Stimulated activated CD4-positive, alpha-beta T cell treated with anti-CD3 and anti-CD28 coated beads, TNF-alpha, amount 100 ng/mL, for 4 hours (primary cell): Measurements from ENCODE around the gene ERG.

Experiments
- DNase-seq, 3 experiments: peaks; one replicate each; pipeline ENCODE4 v3.0.0-alpha.2; 2020; ENCODE audit warnings: low read depth in 3 of 3

Gene ERG

DNA sequence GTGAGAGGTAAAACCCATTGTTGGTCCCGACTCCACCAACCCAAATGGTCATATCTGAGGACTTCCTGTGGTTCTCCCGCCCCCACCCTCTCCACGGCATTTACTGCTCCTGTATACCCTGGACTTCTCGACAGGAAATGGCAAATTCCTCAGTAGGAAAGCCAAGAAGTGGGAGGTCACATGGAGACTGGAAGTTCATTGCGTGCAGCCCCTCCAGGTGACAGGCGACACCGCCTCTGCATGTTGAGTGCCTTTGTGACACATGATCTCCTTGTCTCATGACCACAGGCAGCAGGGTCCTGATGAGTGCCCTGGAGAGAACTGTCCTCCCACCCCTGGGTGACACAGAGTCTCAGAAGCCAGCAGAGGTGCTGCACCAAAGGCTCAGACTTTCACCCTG lies 24.2 kb downstream of the ERG start:
- DNase-seq = no peak

DNA sequence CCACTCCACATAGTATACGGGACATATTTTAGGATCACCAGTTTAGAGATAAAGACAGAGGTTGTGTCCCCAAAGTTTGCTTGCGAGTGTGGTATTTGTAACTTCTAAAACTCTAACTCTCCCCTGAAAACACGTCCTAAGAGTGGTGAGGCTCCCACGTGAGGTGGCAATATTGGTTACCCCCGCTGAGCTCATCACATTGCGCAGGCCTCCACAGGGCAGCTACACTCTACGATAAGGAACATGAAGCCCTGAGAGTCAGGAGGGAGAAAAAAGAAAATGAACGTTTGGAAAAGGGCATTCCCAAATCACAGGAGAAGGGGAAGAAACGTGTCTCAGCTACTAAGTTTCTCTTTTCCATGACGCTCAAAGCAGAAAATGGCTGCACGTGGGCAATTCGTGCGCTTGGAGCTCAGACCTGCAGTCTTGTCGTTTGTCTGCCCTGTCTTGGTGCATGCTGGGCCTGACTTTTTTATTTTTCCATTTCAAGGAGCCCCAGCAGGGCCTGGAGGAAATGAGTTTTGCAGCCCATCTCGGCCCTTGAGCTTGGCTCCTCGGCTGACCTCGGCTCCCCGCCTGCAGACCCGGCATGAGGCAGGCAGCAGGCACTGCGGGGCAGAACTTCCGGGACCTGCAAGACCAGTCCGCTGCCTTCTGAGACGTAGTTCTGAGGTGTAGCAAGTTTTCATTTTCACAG lies 25.7 kb downstream of the ERG start:
- DNase-seq = no peak

DNA sequence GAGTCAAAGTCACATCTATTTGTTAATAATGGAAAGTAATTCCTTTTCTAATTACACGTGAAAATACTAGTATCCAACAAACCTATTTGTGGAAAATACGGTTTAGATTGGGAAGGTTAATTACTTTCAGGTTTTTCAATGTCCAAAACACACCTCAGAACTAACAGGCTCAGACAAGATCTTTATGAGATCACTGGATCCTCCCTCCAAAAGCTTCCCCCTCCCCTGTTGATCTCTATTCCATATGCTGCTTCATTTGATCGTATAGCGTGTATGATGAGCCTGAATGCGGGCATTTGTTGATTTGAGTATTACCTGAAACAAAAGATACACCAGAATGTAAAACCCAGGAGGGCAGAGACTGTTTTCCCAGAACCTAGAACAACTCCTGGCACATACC lies 26.5 kb downstream of the ERG start:
- no peak for DNase-seq

DNA sequence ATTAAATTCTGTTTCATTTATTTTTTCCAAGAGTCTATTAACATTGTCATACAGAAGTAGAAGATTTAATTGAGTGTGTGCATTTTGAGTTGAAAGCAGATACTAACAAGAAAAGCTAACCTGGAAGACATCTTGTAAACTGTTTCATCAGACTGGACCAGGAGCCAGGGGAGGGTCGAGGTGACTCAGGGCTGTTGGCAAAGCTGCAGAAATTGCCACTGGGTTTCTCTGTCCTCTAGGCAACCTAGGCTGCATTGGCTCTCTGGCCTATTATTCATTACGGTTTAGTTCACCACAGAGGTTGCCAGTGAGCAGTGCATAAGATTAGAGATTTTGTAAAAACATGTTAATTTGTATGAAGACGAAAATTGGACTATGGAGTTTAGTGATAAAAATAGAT lies 27.5 kb downstream of the ERG start:
- no peak for DNase-seq

DNA sequence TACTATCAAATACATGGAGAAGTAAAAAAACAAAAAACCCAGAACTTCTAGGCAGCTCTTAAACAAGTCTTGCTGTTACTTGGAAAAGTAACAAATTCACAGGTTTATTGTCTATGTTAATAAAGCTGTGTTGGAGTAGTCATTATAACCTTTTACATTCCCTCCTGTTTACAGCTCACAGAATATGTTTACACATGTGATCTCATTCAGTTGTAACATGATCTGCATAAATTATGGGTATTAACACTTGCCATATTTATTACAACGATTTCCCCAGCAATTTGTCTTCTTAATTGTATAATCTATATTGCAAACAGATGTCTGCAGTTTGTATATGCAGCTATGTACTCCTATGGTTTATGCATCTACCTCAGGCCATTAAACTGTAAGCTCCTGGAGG lies 28.6 kb downstream of the ERG start:
- no peak for DNase-seq

DNA sequence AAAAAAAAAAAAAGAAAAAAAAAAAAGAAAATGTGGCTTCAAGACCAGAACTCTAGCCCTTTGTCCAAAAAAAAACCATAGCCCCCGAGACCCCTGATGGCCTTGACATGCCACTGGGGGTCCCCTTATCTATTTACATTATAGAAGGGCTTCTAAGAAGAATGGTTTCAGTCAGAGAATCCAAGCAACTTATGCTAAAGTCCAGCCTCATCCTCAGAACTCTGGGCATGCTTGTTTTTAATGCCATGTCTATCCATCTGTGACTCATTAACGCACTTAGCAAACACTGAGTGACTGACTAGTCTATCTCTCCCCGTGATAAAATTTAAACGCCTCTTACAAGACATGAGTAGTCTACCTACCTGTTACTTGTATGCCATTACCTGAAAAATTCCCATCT lies 29.3 kb downstream of the ERG start:
- no peak for DNase-seq

DNA sequence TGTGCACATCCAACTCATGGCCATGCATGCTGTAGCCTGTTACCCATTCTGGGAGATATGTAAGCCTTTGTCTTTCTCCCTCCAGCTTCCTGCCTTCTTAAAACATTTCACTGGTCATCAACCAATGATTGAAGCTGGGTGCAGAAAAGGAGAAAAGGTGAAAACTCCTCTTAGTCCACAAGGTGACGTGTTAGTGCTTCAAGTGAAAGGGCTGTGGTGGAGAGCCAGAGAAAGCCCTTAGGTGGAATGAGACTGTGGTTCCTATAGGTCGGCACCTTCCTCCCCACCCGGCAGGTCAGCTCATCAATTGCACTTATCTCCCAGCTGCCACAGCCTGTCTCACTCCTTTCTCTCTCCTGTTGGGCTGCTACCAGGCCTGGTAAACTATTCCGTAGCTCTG lies 30.4 kb downstream of the ERG start:
- DNase-seq = no peak

DNA sequence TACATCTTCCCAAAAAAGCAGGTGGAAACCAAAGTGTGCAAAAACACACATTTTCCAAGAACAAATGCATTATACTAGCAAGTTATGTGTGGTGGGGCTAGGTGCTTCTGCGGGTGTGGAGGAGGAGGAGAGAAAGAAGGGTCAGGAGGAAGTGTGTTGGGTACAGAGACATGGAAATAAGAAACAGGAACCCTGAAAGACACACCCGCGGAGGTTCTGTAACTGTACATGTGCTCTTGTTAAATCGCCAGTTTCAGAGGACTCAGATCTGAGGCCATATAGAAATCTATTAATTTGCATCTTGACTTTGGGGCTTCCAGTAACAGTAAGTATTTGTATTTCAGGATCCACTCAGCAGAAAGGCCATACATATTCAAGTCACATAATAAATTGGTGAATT lies 30.9 kb downstream of the ERG start:
- DNase-seq = no peak

DNA sequence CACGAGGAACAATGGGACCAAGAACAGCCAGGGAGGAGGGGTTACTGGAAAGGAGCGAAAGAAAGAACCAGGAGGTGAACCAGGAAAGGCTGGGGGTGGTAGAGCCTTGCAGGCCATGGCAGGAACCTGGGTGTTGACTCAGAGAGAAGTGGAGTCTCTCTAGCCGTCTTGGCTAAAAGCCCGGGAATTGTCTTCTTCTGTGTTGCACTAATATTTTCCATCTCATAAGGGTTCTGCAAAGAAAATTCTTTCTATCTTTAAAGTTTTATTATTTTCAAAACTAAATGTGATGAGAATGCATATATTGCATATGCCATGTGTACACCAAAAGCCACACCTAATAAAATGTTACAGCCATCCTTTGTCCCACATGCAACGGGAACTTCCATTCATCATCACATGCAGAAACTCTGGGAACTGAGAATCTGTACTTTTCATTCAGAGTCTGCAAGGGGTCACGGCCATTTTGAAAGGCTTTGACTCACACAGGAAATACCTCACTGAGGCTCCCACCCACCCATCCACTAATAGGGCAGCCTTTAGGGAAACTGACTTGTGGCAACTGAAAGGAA lies 38.0 kb downstream of the ERG start:
- DNase-seq = no peak

DNA sequence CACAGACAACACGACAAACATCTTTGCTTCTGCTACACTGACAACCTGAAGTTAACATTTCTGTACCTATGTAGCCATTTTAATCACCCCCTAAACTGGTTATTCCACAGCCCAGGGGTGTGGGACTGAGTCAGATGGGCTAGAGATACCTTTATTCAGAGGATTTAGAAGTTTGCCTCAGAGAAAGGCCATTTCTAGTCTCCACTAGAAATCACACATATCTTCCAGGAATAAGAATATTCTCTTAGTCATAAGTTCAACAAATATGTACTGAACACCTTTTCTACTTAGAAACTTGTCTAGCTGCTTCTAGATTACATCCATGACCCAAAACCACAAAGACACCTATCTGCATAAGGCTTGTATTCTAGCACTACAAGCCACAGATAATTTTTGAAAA lies 38.8 kb downstream of the ERG start:
- DNase-seq = no peak

DNA sequence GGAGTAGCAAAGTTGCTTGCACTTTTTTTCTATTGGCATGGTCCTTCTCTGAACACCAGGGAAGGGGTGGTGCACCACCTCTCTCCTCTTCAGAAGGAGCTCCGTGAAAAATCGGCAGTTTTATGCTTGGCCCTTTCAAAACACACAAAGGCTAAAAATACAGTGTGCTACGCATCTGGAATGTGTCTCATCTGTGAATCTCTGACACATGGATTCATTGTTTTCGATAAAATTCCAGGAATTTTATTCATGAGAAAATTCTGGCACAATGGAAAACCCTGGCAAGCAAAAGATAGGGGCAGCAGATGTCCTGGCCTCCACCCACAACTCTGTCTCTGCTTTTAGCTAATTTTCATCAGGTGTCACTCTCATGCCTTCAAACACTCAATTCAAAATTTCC lies 42.9 kb downstream of the ERG start:
- no peak for DNase-seq

DNA sequence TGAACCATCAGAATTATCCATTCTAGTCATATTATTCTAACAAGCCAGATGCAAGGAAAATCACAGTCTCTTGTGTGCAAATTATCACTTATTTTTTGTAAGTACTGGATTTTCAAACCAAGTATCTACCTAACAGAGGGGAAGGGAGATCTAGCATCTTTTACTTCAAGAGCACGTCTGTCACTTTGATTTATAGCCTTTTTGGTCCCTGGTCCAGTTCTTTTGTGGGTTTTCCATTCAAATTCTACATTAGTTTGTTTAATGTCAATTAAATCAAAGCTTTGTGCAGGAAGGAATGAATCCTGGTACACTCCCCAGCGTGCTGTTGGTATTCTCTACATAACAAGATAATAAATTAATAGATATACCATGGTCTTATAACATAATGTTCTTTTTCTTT lies 43.6 kb downstream of the ERG start:
- DNase-seq = no peak

DNA sequence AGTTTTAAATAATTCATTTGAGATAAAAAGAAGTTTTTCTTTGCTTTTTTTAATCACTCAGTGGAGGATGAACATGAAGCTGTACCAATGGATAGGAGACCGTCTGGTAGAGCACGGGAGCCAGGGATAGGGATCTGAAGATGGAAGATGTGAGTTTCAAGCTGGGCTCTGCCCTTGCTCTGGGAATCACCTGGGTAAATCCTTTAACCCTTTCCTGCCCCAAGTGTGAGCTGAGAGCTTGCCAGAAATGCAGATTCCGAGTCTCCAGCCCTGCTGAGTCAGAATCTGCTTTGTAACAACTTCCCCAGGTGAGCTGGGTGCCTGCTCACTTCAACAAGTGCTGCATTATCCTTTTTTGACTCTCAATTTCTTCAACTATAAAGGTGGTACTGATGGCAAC lies 44.1 kb downstream of the ERG start:
- no peak for DNase-seq

DNA sequence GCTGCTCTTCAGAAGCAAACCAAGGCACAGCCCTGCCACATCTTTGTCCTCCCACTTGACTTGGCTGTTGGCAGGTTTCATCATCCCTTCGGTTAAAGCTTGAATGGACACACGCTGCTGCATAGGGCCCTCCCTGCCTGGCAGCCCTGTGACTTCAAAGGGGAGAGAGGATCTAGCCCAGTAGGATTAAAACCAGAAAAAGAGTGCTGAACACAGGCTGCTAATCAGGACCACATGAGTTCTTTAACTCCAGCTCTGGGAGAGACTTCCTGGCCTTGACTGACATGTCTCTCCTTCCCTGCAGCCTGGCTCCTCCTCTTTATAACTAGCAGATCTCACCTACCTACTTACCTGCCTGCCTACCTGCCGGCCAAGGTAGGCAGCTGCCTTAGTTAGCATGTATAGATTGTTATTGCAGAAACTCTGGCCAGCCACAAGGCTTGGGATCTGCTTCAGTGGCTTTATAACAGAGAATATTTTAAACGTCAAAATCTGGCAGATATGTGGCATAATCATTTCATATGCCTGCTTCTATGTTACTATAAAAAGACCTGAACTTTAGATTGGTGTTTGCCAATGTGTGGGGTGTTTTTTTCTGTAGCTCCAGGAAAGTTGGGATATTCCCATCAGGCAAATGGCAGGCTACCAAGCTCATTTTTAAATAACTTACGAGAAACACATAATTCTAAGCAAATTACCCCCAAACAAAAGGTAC lies 49.4 kb downstream of the ERG start:
- no peak for DNase-seq

DNA sequence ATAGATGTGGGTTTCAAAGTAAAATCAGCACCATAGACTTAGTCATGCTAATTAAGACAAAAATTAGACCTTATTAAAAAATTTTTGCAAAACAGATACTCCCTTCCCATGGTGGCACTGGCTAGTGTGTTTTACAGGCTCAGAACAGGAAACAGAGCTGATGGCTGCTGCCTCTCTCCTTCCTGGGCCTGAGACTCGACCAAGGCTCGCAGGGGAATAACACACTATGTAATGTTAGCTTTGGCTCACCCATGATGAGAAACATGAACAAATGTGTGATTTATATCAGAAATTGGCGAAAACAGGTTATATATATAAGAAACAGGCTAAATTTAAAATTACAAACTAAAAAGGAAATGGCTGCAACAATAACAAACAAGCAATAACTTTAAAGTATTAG lies 50.7 kb downstream of the ERG start:
- DNase-seq = no peak

DNA sequence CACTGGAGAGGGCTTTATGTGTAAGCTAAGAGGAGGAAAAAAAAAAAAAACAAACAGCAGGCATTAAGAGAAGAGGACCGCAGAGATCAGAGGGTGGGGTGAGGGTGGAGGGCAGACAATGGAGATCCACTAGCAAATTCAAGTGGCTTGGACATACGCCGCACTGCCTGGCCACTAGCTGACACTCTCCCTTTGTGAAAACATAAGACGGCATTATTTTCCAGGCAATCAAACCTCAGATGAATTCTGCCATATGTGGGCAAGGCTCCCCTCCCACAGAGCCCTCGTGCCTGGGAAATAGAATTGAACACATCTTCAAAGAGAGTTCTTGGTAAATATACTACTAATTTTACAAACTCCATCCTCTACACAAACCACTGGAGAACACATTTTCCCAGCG lies 53.6 kb downstream of the ERG start:
- DNase-seq = no peak

DNA sequence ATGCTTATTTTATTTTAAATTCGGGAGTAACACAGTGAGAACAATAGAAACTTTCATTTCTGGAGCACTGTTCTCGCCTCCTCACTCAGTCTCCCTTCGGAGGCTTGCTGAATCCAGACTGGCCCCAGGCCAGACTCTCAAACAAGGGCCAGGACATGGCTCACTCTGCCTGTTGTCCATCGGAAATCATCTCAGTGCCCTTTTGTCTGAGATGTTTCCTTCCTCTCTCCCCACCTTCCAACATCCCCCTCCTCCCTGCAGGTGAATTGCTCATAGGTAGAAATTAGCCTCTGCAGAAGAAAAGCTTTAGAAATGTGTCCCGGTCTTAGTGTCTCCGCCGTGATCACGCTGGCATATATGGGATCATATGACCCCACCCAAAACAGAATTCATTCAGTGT lies 55.2 kb downstream of the ERG start:
- no peak for DNase-seq

DNA sequence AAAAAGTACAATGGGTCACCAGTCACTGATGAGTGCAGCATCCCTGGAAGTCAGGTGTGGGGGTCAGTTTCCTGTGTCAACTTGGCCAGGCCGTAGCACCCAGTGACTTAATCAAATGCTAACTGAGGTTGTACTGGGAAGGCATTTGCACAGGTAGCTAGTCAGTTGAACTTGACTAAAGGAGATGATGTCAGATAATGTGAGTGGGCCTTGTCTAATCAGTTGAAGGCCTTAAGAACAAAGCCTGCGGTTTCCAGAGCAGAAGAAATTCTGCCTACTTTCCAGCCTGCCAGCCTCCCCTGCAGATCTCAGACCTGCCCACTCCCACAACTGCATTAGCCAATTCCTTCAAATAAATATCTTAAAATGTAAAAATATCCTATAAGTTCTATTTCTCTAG lies 57.1 kb downstream of the ERG start:
- DNase-seq = no peak

DNA sequence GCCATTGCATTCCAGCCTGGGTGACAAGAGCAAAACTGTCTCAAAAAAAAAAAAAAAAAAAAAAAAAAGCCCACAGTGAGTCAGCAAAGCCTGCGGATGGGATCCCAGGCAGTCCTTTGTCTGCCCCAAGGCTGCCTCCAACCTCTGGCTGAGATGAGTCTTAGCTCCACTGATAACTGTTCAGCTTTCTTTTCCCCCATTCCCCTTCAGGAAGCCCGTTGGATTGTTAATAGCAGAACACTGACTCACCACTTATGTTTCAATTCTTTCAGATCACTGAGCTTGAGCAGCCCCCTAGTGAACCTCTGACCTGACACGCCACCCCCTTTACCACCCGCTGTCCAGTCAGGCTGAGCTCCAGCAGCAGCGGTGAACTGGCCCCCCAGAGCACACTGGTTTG lies 57.5 kb downstream of the ERG start:
- no peak for DNase-seq

DNA sequence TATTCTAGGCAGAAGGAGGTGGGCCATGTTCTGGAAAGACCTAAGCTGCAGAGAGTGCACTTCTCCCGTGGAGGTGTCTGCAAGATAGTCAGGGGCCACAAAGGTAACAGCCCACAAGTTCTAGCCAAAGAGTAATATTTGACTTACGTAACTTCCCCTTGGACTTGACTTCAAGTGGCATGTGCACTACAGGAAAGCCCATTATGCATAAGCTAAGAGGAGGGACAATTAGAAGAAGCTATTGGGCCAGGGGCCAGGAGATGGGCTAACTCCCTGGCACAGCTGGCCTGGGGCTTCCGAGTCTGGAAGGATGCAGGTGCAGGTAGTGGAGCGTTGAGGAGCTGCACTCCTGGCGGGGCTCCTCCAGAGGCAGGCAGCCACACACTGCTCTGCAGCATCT lies 58.3 kb downstream of the ERG start:
- DNase-seq = no peak

DNA sequence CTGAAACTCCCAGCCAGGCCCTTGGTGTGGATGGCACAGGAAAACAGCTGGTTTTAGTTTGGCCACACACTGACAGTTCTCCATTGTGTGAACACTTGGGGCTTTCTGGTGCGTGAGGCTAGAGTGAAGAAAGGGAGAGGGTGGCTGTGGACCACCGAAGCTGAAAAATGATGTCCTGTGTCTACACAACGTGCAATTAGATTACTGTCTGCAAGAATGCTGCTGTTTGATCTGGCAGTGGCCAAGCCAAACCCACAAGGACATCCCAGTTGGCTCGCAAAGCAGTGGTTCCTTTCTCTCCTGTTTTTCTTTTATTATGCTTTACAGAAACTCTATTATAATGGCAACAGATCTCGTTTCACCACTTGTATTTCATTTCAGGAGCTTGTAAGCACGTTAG lies 58.9 kb downstream of the ERG start:
- no peak for DNase-seq

DNA sequence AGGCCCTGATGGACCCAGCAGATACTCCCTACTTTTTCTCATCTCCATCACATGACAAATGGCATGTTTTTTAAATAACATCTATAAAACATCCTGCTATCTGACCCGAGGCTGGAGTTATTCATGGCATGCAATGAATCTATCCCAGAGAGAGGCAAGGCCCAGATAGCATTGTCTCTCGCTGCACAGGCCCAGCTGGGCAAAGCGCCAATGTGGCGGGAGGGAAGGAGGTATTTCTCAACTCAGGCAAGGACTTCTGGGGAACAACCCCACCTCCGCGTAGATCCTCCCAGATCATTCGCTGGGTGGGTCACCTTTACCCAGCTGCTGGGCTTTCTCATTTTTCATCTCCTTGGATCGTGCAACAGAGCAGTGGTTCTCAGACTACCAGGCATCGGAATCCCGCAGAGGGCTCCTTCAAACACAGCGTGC lies 59.8 kb downstream of the ERG start:
- no peak for DNase-seq

DNA sequence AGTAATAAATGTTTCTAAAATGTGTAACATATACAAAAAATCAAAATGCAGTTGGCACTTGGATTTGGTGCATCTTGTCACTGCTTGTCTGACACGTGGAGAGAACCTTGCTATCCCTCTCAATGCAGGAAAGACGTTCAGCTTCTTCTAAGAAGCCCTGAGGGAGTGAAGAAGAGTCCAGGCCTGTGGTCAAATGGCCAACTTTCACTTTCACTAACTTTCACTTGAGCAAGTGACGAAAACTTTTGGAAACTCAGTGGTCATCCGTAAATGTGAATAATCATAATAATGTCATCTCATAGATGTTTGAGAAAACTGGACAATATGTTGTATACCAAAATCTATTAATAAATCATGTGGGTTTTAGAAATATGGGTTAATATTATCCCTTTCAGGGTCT lies 61.9 kb downstream of the ERG start:
- DNase-seq = no peak
